HK-2 (cell line): ENCODE results near the gene PSMB2.
"Not testable (repeated sequence)": the region's sequence is repeated elsewhere in the genome, so short reads cannot be mapped to it uniquely, and the experiment has no call there.

Experiments used
- DNase-seq: peaks from one replicate; pipeline ENCODE4 v3.0.0-alpha.2; 2018; ENCODE audit not compliant: unreplicated experiment

Gene PSMB2

DNA sequence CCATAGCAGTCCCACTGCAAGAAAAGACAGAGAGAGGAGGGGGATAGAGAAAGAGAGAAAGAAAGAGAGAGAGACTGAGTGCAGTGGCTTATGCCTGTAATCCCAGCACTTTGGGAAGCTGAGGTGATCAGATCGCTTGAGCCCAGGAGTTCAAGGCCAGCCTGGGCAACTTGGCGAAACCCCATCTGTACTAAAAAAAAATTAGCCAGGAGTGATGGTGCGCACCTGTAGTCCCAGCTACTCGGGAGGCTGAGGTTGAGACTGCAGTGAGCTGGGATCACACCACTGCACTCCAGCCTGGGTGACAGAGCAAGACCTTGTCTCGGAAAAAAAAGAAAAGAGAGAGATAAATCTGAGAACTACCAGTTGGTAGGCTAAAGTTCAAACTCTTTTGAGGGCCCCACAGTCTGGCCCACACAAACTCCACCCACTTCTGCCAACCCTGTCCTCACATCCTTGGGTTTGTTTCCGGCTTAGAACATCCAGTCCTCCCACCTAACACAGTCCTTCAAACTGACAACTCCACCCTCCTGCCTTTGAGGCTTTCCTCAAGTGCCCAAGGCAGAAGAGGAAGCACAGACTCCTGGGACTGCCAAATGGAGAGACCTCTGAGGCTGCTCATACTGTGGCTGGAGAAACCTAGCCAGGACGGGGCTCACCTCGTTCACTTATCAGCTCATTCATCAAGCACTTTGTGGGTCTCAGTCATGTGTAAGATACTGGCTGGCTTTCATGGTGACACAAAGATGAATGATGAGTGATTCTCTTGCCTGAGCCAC, 48.1 kb downstream of the PSMB2 start:
- no peak for DNase-seq

DNA sequence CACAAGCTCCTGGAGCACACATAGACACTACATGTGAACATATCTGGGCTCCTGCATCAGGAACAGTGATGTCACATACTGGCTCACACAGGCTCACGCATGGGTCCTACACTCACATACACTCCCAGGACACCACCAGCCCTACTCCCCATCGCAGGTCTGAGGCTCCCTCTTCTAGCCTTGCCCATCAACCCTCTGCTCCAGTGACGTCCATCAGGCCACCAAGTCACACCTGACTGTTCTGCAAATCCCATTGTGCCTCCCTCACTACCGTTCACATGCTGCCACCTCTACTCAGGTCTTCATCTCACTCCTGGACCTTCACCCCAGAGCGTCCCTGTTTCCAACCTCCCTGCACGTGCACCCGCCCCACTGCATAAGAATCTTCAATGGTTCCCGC, 50.1 kb downstream of the PSMB2 start:
- no peak for DNase-seq

DNA sequence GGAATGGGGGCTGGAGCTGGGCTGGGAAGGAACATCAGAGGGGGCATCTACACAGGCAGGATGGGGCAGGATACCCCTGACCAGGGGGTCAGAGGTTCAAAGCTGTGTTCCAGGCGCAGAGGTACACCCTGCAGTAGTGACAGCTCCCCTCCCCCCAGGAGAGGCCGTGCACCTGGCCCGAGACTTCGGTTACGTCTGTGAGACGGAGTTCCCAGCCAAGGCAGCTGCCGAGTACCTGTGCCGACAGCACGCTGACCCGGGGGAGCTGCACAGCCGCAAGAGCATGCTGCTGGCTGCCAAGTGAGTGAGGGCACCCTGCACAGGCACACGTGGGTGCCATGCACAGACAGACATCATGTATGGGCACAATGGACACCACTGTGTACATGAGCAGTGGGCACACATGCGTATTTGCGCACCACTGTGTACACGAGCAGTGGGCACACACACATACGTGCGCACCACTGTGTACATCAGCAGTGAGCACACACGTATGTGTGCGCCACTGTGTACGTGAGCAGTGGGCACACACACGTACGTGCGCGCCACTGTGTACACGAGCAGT, 50.8 kb downstream of the PSMB2 start:
- no peak for DNase-seq

DNA sequence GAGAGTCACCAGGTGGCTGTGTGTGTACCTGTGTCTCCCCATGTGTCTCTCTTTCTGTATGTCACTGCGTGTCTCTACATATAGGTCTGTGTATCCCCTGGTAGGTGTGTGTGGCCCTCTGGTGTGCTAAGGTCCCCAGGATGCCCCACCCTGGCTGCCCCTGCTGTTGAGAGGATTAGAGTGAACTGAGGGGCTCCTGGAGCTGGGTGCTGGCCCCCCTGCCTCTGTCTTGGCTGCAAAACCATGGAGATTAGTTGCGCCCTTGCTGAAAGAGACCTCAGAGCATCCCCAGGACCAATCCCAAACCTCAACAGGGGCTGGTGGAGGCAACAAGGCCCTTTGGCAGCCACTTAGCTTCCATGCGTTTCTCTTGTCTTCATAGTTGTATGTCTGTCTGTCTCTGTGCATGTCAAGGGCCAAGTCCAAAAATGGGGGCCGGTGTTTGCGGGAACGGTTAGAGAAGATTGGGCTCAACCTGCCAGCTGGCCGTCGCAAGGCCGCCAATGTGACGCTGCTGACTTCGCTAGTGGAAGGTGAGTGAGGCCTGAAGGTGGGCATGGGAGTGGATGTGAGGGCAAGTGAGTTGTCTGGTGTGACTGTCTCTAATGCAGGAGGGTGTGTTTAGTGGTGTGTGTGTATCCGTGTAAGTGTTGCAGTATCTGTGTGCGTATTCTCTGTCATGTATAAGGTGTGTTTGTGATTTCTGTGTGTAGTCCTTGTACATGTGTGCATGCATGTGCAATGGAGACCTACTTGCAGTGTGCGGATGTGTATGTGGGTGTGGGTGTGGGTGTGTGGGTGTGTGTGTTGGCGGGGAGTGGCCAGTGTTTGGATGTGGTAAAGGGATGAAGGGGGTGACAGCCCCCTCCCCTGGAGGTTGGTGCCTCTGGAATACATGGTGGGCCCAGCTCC, 51.6 kb downstream of the PSMB2 start:
- no peak for DNase-seq

DNA sequence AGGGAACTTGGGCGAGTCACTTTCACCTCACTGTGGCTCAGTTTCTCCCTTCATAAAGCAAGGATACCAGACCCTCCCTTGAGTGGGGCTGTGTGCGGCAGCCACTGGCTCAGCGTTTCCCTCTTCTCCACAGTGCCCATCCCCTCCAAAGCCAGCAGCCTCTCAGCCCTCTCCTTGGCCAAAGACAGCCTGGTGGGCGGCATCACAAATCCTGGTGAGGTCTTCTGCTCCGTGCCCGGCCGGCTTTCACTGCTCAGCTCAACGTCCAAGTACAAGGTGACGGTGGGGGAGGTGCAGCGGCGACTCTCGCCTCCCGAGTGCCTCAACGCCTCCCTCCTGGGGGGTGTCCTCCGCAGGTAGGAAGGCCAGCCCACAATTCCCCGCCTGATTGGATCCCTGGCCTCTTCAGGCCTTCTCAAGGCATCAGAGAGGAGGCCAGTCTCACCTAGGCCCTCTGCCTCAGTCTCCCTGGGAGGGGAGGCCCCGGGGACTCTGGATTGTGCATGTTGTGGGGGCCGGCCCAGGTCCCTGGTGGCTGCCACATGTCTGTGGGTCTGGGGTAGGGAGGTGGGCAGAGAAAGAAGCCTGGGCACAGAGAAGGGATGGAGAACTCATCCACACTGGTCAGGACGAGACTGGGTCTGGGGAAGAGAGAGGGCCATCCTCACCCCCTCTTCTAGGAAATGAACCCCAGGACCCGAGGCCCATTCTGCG, 53.0 kb downstream of the PSMB2 start:
- DNase-seq: no peak

DNA sequence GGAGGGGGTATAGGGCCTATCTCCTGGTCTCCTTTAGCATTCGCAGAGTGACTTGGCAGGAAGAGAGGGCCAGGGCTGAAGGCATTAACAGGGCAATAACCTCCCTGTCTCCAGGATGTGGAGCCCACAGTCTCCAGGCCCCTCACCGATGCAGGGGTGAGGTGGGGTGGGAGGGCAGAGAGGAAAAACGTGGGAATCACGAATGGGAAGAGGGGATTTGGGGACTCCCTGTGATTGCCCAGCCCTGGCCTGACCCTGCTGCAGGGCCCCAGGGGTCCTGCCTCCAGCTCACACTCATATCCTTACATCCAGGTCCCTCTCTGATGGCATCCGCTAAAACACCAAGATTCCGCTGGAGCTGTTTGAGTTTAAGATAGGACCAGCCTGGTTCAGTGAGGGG, 53.6 kb downstream of the PSMB2 start:
- no peak for DNase-seq

DNA sequence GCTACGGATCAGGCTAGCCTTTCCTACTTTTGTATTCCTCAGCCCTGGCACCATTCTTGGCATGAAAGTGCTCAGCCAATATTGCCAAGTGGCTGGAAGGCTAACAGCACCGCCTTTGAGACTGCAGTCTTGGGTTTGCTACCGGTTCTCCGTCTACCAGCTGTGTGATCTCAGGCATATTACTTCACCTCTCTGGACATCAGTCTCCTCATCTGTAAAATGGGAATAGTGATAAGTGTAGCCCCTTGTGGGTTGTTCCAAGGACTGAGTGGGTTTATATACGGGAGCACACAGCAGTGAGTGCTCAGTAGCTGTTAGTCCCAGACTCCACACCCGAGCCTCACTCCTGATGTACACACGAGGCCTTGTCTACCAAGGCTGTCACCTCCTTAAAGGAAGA, 54.5 kb downstream of the PSMB2 start:
- no peak for DNase-seq

DNA sequence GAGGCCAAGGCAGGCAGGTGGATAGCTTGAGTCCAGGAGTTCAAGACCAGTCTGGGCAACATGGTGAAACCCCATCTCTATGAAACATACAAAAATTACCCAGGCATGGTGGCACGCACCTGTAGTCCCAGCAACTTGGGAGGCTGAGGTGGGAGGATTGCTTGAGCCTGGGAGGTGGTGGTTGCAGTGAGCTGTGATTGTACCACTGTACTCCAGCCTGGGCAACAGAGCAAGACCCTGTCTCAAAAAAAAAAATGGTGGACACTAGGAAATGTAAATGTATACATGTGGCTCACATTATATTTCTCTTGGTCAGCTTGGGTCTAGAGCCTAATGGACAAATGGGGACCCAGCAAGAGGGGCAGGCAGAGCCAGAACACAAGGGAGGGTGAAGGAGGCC, 55.5 kb downstream of the PSMB2 start:
- not testable (repeated sequence) for DNase-seq

DNA sequence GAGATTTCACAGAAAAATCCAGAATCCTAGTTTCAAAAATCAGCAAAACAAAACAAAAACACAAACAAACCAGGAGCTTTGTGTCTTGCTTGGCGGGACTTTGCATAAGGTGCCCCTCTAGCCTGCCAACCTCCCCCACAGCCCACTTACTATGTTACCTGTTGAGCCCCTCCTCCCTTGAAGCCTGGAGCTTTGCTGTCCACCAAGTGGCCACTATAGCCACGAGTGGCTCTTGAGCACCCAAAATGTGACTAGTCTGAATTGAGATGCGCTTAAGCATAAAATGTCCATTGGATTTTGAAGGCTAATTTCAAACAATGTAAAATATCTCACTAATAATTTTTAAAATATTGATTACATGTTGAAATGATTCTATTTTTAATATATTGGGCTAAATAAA, 56.0 kb downstream of the PSMB2 start:
- DNase-seq: no peak

DNA sequence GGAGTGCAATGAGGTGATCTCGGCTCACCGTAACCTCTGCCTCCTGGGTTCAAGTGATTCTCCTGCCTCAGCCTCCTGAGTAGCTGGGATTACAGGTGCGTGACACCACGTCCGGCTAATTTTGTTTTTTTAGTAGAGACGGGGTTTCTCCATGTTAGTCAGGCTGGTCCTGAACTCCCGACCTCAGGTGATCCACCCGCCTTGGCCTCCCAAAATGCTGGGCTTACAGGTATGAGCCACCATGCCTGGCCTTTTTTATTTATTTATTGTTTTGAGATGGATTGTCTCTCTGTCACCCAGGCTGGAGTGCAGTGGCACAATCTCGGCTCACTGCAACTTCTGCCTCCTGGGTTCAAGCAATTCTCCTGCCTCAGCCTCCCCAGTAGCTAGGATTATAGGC, 59.7 kb downstream of the PSMB2 start:
- DNase-seq: not testable (repeated sequence)

DNA sequence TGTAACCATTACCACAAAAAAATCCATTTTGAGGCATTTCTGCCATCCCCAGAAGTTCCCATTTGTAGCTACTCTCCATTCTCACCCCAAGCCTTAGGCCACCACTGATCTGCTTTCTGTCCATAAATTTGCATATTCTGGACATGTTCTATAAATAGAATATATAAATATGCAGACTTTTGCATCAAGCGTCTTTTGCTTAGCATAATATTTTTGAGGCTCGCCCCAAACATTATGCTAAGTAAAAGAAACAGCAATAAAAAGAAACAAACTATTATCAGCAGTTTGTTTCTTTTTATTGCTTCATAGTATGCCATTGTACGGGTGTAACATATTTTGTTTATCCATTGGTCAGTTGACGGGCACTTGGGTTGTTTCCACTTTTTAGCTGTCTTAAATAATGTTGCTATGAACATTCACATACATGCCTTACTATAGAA, 60.4 kb downstream of the PSMB2 start:
- no peak for DNase-seq

DNA sequence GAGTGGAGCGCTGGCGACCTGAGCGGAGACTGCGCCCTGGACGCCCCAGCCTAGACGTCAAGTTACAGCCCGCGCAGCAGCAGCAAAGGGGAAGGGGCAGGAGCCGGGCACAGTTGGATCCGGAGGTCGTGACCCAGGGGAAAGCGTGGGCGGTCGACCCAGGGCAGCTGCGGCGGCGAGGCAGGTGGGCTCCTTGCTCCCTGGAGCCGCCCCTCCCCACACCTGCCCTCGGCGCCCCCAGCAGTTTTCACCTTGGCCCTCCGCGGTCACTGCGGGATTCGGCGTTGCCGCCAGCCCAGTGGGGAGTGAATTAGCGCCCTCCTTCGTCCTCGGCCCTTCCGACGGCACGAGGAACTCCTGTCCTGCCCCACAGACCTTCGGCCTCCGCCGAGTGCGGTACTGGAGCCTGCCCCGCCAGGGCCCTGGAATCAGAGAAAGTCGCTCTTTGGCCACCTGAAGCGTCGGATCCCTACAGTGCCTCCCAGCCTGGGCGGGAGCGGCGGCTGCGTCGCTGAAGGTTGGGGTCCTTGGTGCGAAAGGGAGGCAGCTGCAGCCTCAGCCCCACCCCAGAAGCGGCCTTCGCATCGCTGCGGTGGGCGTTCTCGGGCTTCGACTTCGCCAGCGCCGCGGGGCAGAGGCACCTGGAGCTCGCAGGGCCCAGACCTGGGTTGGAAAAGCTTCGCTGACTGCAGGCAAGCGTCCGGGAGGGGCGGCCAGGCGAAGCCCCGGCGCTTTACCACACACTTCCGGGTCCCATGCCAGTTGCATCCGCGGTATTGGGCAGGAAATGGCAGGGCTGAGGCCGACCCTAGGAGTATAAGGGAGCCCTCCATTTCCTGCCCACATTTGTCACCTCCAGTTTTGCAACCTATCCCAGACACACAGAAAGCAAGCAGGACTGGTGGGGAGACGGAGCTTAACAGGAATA, 64.0 kb downstream of the PSMB2 start:
- DNase-seq: no peak

DNA sequence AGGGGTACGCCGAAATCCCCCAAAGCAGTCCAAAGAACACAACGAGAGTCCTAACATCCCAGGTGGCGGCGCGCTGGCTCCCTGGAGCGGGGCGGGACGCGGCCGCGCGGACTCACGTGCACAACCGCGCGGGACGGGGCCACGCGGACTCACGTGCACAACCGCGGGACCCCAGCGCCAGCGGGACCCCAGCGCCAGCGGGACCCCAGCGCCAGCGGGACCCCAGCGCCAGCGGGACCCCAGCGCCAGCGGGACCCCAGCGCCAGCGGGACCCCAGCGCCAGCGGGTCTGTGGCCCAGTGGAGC, 64.6 kb downstream of the PSMB2 start:
- not testable (repeated sequence) for DNase-seq

DNA sequence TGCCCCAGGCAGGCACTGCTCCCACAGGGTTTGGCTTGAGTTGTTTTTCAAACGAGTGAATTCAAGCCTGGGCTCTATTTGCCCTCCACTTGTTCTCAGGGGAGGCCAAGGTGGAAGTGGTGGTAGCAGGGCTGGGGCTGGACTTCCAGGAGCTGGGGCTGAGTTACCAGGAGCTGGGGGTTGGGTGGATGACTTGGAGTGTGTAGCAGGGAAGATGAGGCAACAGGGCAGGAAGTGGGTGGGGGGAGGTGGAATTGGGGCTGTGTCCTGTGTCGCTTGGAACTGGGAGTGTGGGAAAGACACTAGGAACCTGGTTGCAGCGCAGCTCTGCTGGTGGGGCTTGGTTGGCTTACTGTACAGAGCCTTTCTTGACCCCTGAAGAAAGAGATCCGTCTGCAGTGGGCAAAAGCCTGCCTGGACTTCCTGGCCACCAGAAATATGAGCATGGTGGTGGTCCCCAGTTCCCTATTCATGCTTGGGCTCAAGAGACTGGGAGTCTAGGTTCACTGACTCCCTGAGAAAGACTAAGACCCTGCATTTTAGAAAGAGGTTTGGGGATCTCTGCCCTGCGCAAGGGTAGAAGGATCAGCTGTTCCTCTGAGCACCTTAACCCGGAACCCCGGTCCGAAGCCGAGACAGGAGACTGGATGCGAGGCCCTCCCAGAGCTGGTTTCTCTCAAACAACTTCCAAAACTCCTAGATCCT, 65.1 kb downstream of the PSMB2 start:
- no peak for DNase-seq

DNA sequence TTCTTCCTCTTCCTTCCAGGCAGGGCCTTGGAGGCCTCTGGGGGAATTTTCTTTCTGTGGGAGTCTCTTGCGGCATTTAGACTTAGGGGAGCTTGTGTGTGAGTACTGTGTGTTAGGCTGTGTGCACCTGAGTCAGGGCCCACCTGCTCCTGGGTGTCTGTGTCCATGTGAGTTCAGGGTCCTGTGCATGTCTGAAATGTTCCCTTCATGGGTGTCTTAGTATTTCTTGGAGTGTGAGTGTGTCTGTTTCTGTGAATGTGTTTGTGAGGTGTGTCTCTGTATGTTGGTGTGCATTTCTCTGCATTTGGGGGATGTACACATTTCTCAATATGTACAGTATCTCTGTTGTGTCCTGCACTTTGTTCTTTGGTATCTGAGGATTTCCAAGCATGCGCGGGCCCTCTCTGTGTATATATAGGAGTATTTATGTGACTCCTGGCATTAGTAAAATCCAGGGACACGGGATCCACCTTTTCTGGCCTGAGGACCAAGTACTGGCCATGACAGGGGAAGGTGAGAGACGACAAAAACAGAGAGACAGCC, 65.8 kb downstream of the PSMB2 start:
- no peak for DNase-seq

DNA sequence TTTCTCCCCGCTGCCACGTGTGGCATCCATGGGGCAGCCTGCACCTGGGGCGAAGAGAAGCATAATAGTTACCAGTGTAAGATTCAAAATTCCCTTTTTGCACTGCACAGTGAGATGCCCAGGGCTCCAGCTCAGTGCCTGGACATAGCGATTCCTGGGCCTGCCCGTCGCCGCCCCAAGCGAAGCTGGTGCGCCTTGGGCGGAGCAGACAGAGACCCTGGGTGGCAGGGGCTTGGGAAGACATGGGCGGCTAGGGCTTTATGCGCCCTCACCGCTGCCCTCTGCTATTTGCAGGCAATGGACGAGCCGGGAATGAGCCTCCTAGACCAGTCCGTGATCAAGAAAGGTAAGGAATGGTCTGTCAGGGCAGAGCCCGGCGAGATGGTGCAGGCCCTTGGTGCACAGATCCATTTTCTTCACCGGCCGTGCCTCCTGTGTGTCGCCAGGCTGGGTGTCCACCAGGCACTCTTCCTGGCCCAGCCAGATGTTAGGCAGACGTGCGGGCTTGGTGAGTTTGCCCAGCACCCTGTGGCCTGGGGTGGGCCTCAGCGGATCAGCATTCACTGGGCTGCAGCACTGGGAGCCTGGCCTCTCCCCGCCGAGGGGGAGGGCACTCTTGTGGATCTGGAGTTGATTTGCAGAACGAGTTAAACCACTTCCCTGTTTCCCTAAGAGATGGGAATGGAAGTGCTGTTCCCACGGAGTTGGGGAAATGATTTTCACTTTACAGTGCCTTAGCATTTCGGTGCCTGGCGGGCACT, 66.5 kb downstream of the PSMB2 start:
- DNase-seq: no peak

DNA sequence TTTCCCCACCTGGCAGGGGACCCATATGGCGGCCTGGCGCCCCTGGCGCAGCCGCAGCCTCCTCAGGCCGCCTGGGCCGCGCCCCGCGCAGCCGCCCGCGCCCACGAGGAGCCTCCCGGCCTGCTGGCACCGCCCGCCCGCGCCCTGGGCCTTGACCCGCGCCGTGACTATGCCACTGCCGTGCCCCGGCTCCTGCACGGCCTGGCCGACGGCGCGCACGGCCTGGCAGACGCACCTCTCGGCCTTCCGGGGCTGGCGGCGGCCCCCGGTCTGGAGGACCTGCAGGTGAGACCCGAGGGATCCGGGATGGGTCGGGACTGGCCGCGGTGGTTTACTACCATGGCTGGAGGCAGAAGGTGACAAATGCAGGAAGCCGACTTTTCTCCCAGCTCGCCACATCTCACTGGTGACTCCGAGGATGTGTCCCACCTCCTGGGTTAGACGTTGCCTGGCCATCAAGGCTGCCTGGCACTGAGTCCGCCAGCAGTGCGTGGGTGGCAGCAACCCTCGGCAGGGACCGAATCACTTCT, 67.1 kb downstream of the PSMB2 start:
- DNase-seq: no peak

DNA sequence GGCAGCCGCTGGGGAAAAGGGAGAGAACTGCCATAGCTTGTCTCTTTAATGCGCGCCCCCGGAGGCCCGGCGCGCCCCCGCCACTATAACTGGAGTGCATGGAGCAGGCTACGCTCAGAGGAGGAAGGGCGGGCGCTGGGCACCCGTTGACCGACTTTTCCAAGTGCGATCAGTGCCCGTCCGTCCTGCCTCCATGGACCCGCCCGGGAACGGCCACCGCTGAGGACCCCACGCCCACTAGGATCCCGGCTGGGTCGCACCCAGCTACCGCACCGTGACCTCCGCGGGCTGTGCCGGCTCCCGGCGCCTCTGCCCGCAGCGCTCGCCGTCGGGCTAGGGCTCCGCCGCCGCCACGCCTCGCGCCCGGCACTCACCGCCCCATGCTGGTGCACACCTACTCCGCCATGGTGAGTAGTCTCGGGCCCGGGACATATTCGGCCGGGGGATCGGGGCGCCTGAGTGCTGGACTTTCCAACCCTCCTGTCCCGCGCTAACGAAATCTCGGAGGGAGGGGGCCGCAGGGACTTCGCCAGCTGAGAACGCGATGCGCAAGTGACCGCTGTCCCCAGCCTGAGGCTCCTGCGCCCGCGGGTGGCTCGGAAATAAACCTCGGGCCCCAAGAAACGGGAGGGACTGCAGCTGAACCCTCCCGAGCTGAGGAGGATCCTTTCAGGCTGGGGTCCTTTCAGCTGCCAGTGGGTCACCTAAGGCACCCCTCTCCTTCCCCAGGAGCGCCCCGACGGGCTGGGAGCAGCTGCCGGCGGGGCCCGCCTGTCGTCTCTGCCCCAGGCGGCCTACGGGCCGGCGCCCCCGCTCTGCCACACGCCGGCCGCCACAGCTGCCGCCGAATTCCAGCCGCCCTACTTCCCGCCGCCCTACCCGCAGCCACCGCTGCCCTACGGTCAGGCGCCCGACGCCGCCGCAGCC, 67.9 kb downstream of the PSMB2 start, which contains the start of gene TFAP2E:
TSS of gene TFAP2E (plus strand) at position 117 of the 927 bp plus-strand sequence. CDS start at position 381, 264 bp downstream.
- no peak for DNase-seq
